Right ventricle myocardium superior (tissue), 1 donor: ENCODE data around the gene LGI2. TPM values are rescaled to one million over a fixed set of nuclear protein-coding genes. Genes with fewer than 3 reads are reported as not detected.

Experiments
- ATAC-seq: fragments of 200-7000 bp; cut with Tn5 transposase; one replicate; pipeline ENCODE4 v1.9.1; 2020; ENCODE audit warnings: mild to moderate bottlenecking; ENCODE audit not compliant: poor library complexity
- DNase-seq: peaks from one replicate; pipeline ENCODE4 v3.0.0-alpha.2; 2020
- intact Hi-C: fragments of 100-400 bp; cut with DNase I; formaldehyde crosslinking; loops from one replicate; pipeline ENCODE4 v1.11.2; 2022
- total RNA-seq: library from RNA; stranded (reverse); fragmentation: NEBNext Ultra II Directional; extraction: Animal tissue kit (Norgen Biotek cat#: 25700); gene quantifications from one replicate; pipeline ENCODE4 v1.2.1, GENCODE V29; 2021
- donor health status: DM: no; HTN: yes; CAD: no; lungs with severe emphysema.

The LGI2 gene
- total RNA-seq, 1 donor from 2014 or later, result 2.3 TPM

DNA sequence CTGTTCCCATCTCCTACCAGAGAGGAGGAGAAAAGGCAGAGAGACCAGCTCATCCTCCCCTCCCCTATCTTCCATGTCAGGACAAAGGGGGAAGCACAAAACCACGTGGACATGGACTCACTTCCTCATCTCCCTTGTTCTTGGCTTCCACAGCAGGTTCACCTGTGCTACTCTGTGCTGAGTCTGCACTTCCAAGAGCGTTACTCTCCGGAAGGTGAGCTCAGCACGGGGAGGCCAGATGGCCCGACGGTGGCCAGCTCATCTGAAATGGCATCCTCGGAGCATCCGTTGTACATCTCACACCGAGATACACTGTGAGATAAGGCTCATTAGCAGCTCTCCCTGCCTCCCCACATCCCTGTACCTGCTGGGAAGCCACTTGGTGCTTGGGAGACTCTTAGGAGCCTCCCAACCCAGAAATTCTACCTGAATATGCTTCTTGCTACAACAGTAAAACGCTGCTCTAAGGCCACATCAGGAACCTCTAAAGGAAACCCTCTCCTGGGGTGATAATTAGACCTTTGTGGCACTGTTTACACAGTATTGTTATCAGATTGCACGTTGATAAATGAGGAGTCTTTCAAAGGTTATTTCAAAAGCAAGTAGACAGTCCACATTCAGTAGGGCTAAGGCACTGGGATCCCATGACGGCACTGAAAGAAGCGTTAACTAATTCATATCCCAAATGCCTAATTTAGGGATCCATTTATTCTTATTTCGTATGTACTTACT is 19.4 kb downstream of the LGI2 start:
- no peak for DNase-seq
- intact Hi-C loops, result no loop called here
- no peak for ATAC-seq

DNA sequence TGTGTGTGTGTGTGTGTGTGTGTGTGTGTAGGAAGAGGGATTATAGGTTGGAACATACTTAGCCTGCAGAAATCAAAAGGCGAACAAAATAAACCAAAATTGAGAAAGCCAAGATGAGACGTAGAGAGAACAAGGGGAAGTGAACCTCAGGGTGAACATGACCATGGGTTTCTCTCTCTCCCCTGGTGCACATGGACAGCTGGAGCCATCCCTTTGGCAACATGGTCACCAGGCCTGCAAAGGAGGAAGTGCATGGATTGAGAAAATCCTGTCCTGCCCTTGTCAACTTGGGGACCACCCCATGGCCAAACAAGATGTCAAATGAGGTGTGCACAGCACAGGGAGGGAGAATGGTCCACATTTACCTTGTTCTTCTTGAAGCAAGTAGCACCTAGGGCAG is 23.1 kb downstream of the LGI2 start:
- ATAC-seq, result peak; percentile 31
- intact Hi-C loops, result no loop called here

DNA sequence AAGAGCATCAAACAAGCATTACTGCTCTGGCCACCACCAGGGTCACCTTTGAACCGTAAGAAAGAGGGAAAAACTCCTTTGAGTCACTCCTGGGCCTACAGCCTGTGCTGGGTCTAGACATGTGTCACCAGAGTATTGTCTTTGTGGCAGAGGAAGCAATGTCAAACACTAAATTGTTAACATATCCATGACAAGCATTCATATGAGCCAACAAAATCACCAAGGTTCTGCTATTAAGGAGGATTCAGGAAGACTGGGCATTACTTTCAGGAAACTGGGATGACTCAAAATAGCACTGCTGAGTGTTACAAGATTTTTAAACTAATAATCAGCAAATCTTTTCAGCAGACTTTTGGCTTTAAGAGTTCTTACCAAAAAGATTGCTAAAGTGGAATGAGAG is 28.1 kb downstream of the LGI2 start:
- intact Hi-C loops, result no loop called here
- ATAC-seq (peak; percentile 29), DNase-seq (no peak)

More for the DNA sequence above, 23.1 kb downstream of the LGI2 start:
- no peak for DNase-seq

DNA sequence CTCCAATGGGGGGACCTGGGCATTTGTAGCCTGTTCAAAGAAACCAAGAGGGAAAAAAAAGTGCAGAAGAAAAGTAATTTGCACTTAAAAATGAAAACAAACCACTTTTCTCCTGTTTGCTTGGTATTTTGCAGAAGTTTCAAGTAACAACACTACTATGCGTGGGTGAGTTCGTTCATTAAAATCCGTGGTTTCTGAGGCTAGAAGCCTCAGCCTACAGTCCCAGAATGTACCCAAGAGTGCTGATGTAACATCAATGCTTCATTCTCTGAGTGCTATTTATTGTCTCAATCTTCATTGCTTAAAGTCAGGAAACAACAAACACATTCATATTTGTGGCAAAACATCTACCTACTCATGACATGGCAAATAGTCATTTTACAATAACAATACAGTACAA is 29.2 kb downstream of the LGI2 start:
- ATAC-seq (no peak), DNase-seq (no peak)
- intact Hi-C loops, result no loop called here

DNA sequence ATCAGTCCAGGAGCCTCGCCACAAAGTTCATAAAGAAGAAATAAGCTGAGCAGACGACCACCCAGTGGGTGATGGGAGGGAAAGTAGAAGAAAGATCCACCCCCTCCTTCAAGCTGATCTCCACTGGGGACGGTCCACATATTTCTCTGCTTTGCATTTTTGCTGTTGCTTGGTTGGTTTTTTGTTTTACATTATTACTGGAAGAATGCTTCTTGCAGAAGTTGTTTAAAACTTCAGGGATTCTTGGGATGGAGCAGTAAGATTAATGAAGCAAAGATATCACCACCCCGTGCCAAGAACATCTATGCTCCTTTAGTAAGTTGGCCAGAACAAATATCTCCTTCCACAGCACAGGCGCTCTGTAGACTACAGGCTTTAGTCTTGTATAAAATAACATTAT is 30.1 kb downstream of the LGI2 start:
- ATAC-seq (no peak), DNase-seq (no peak)
- intact Hi-C loops, result no loop called here

DNA sequence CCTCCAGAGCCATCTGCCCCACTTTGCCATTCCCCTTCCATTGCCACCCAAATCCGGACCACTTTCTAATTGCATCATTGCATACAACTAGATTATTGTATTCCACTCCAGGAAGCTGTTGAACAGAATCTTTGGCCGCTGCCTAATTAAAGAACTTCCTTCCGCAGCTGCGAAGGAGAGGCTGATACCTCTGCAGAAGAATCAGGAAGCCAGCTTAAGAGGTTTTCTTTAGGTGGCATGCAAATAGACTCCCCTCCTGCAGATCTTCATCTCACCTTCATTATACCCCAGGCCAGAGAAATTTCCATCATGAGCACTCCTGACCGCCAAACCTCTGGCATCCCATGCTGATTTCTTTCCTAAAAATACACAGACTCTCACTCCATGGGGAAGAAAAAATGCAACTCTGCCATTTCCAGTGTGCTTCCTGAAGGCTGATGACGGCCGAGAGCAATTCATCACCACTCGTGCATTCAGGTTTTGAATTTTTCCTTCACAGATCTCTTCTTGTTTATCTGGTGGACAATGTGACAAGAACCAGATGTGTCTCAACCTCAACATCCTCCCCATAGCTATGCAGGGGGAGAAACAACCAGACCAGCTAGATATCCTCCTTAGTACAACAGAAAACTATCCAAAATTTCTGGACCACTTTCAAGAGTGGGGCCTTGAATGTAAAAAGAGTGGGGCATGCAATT is 31.2 kb downstream of the LGI2 start:
- ATAC-seq, result no peak
- DNase-seq, result no peak
- intact Hi-C loops, result no loop called here

DNA sequence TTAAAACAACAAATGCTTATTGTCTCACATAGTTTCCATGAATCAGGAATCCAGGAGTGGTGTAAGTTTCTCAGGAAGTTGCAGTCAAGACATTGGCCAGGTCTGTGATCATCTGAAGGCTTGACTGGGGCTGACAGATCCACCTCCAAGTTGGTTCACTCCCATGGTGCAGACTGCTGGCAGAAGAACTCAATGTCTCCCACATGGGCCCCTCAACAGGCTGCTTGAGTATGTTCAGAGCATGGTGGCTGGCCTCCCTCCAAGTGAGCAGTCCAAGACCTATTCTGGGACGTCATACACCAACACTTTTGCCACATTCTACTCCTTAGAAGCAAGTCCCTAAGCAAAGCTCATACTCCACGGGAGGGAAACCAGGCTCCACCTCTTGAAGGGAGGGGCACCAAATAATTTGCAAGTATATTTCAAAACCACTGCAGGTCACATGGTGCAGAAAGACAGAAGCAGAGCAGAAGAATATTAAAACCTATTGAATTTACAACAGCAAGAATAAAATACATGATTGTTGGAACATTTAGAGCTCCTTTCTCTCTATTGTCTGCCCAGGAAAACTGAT is 35.3 kb downstream of the LGI2 start:
- ATAC-seq (no peak), DNase-seq (no peak)
- intact Hi-C loops, result no loop called here

DNA sequence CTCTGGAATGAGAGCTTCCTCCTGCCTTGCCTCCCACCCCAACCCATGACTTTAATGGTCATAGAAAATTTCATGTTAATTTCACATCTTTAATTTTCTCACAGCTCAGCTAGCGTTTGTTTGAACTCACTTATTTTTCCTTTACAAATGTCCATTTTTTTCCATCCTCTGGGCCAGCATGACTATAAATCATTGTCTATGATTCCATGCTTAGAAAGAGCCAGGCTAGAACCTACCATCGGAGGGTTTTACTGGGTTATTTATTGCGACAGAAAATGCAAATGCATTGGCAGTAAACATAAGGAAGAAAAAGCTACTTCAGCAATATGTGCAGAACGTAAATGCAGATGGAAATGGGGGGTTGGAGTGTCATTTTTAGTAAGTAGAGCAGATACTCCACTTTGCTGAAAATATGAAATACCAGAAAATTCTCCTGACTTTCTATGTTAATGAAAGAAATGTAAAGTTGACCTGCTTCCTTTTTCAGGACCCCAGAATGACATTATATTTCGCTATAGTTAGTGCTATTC is 37.1 kb downstream of the LGI2 start:
- DNase-seq (no peak), ATAC-seq (no peak)
- intact Hi-C loops, result no loop called here

DNA sequence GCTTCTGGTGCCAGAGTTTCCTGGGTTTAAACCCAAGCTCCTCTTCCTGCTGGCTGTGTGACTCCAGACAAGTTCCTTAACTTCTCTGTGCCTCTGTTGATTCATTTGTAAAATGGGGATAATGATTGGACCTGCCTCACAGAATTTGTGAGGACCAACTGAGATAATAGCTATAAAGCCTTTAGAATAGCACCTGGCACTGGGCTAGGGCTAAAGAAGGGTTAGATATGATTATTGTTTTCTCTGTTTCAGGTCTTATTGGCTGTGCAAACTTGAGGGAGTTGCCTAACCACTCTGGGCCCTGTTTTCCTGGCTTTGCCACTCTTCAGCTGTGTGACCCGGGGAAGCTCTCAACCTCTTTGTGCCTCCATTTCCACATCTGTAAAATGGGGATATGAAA is 37.8 kb downstream of the LGI2 start:
- intact Hi-C loops, result no loop called here
- no peak for DNase-seq
- no peak for ATAC-seq

DNA sequence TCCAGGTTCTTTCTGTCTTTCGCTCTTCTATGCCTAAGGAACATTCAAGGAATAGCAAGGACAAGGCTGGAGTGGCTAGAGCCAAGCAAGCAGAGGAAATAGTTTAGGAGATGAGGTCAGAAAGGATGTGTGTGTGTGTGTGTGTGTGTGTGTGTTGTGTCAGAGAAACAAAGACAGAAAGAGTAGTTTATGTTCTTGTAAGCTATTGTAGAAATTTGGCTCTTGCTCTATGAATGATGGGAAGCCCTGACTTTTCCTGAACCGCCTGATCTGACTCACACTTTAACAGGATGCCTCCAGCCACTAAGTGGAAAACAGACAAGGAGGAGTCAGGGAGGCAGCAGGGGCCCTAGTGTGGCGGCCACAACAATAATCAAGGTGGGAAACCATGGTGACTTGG is 39.7 kb downstream of the LGI2 start:
- peak; percentile 39 for ATAC-seq
- intact Hi-C loops, result no loop called here
- DNase-seq, result no peak

DNA sequence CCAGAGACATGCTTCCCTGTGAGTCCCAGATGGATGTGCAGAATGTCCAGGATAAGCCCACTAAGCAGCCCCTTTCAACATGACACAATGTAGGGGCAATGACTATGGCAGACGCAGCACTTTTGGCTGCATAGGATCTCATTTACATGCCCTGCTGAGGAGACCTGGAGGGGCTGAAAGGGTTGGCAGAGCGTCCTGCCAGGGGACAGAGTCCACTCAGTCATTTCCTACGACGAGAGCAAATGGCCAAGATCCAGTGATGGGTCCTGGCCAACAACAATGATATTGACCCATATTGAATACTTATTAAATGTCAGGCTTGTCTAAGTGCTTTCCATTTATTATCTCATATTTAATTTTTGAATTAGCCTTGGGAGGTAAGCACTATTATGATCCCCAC is 41.4 kb downstream of the LGI2 start:
- intact Hi-C loops, result no loop called here
- ATAC-seq, result no peak

DNA sequence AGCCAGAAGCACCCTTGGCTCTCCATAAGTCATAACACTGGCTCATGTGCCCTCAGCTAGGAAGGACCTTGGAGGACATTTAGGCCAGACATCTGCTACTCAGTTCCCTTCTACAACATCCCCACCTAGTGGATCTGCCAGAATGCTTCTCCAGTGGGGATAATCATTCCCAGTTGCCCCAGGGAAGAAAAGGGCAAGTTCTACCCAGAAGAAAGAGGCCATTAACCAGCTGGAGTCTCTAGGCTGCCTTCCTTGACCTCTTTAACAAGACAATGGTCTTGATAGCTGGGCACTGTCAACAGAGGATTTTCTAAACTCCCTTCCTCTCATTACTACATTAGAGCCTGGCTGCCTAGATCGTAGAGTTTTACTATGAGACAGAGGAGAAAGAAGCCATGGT is 42.0 kb downstream of the LGI2 start:
- ATAC-seq (peak; percentile 52), DNase-seq (no peak)
- intact Hi-C loops, result no loop called here

More for the DNA sequence above, 41.4 kb downstream of the LGI2 start:
- no peak for DNase-seq

DNA sequence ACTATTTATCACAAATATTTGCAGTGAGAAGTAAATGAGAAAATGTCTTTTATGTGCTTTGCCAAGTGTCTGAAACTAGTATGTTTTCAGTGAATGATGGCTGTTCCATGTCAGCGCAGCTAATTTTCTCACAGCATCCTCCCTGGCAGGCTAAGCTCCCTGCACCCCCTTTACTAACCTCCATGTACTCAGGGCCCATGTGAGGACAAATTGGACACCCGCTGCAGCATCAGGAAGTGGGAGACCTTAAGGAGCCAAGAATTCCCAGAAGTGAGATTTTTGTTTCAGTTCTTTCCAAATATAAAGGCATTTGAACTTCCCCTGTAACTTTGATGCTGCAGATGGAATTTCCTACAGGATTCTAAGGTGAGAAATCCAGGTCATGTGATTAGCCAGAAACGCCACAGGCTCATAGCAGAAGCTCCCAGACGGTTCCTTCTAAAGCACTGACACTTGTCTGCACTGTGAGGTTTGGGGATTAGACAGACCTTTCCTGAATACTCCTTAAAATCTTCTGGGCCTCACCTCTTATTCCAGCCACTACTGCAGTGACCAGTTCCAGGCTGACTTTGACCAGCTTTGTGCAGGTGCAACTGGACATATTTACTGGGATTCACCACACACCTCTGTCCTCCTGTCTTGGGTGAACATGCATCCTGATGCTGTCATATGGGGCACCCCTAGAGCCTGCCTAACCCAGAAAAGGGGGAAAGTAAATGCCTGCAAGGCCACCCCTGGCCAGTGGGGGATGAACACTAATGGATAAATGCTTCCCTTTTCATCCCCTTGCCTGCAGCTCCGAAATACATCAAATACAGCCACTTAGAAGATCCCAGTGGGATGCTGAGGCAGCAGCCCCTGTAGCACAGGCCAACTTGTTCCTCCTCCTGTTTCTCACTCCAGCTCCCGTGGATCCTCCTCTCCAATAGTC is 45.9 kb downstream of the LGI2 start:
- DNase-seq (no peak), ATAC-seq (no peak)
- intact Hi-C loops, result no loop called here

DNA sequence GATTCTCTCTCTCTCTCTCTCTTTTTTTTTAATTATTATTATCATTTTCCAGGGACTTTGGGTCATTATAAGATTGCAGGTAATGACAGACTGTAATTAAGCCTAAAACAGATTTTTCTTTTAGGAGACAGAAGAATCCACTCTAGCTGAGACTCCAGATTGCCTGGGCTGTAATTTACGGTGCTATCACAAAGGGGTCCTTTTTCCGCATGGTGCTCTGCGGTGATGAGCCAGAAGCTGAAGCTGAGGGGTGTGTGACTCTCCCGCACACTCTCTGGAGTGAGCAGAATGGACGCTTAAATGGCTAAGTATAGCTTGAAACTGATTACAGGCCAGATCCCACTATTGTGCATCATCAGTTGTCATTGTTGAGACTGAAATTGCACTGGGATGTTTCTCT is 50.0 kb downstream of the LGI2 start:
- ATAC-seq, result no peak
- DNase-seq, result no peak
- intact Hi-C loops, result no loop called here

DNA sequence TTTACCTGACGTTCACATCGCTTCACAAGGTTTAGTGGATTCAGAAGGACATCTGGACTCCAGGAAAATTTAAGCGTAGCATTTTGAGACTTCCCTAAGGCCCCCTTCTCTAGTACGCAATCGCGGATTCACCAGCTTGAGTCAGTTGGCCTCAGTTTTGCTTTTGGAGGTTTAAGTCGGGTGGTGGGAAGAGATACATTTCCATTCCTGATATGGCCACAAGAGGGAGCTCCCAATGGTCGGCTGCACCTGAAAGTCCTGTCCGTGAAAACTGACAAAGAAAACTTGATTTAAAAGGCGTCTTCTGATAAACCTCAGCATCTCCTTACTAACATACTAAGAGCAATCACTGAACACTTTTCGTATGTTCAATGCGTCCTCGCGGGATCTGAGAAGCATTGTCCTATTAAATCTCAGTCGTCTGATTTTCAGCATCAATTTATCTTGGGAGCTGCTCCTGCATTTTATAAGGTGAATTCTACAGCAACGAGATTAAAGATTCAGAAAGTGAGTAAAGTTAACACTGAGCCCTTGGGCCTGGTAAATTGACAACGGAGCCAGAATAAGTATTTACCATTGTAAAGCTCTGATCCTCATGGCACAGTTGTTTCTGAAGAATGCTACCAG is 50.6 kb downstream of the LGI2 start:
- ATAC-seq (peak; percentile 85), DNase-seq (no peak)
- intact Hi-C loops, result no loop called here

DNA sequence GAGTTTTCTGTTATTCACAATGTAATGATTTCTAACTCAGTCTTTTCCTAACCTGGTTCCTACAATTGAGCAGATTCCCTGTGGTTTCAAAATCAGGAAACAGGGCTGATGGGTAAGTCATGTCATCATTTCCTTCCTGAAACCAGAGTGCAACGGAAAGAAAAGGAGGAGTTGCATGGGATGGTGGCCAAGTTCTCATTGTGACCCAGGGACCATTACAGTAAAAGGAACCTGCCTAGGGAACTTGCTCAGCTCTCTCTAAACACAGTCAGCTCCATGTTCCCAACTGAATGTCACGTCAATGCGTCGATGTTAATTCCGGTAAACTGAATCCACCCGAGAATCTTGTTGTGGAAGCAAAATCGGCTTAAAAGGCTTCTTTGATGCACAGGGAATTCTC is 51.2 kb downstream of the LGI2 start:
- peak; percentile 86 for ATAC-seq
- intact Hi-C loops, result loop anchor here (5.0 kb wide), 1 partner anchor 168 kb away; no protein-coding TSS in a partner anchor
- DNase-seq, result no peak

DNA sequence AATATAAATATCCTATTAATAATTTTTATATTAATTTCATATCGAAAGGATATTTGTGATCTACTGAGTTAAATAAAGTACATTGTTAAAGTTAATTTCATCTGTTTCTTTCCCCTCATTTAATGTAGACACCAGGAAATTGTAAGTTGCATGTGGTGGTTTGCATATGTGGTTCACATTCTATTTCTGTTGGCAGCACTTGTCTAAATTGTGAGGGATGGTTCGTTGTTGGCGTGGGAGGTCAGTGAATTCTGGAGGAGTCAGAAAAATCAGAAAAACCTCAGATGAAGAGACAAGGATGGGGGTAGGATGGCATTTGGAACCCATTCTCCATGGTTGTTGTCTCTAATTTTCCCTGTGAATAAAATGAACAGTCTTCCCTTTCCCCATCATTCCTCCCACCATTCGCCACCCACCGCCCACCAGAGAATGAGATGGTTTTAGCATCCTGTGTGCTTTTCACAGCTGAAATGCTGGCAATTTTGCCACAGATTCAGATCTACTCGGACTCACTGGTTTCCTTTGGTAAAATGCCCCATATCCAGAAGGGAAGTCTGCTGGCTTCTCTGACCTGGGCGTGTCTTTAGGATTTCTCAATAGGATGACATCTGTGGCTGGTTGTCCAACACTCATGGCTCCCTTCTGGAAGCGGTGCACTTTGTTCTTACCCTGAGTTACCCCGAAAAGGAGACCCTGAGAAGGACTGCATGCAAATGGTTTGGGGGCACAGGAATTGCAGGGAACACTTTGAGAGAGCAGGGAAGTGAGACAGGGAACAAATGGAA is 52.3 kb downstream of the LGI2 start:
- DNase-seq (no peak), ATAC-seq (peak; percentile 59)
- intact Hi-C loops, result loop anchor here (5.0 kb wide), 1 partner anchor 169 kb away; no protein-coding TSS in a partner anchor

DNA sequence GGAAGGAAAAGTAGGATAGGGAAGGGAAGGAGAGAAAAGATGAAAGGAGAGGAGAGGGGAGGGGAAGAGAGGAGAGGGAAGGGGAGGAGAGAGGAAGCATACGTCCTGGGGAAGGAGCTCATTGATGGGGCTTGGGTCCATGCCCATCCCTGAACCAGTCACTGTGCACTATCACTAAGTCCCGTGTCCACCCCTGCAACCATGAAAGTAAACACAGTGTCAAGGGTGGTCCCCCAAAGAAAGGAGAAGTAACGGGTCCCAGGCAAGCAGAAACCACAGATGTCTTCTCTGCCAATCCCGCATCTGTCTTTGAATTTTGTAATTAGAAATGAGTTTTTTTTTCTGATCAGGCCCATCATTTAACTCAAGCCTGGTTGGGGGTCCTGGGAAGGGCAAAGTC is 55.2 kb downstream of the LGI2 start:
- DNase-seq (no peak), ATAC-seq (no peak)
- intact Hi-C loops, result loop anchor here (5.0 kb wide), 1 partner anchor 172 kb away; no protein-coding TSS in a partner anchor
